RKO (cell line): ENCODE measurements around the gene TRIM36.

Experiments
- DNase-seq: peaks from one replicate; pipeline ENCODE4 v3.0.0-alpha.2; 2016; ENCODE audit warnings: low spot score

The TRIM36 gene

GRCh38 chr5:115166744-115167393, 2.8 kb downstream of the TRIM36 start:
- DNase-seq = no peak

DNA sequence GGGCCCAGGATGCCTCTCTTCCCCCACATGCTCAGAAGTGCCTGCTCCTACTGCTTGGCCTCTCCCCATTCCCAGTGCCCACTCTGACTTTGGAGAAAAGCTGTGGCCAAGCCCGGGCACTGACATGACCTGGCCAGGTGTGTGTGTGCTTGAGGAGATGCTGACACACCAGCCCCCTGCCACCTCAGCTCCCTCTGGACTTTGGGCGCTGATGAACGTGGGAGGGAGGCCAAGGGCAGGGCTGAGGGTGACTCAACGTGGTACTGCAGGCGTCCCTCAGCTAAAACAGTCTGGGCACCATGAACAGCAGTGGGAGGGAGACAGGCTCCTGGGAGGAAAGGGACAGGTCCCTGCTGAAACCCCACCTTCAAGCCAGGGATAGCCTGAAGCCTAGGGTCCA, 3.9 kb downstream of the TRIM36 start:
- DNase-seq = no peak

DNA sequence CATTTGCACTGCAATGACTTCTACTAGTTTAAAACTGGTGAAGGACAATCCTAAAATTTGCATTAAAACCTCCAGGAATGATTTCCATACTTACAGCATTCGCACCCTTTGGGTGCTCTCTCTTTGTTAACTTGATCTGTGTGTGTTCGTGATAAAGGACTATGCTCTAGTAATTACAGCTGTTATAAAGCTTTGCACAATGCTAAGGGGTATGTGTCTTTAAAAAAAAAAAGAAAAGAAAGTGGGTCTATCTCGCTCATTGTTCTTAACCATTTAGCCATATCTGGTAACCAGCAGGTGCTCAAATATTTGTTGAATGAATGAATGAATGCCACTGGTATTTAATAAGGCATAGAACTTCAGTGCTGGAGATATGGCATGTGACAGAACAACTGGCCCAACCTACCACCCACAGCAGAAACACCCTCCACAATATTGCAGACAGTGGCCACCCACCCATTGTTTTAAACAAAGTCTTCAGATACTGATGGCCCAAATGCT, 8.7 kb downstream of the TRIM36 start:
- DNase-seq = no peak

DNA sequence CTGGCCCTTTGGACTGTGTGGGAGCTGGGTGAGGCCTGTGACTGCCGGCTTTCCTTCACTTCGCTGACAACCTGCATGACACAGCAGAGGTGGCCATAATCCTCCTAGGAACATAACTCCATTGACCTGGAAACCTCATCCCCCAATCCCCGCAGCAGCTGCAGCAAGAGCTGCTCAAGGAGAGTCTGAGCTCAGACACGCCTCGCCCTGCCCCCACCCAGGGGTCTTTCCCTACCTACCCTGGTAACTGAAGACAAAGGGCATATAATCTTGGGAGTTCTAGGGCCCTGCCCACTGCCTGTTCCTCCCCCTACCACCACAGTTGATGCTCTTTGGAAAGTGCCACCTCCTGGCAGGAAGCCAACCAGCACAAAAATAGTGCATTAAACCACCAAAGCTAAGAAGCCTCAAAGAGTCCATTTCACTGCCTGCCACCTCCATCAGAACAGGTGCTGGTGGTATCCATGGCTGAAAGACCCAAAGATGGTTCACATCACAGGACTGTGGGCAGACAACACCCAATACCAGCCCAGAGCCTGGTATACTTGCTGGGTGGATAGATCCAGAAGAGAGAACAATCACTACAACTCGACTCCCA, 18.4 kb downstream of the TRIM36 start:
- no peak for DNase-seq

- DNase-seq = no peak
Observed at GRCh38 chr5:115150512-115150911, 19.2 kb downstream of the TRIM36 start.

DNA sequence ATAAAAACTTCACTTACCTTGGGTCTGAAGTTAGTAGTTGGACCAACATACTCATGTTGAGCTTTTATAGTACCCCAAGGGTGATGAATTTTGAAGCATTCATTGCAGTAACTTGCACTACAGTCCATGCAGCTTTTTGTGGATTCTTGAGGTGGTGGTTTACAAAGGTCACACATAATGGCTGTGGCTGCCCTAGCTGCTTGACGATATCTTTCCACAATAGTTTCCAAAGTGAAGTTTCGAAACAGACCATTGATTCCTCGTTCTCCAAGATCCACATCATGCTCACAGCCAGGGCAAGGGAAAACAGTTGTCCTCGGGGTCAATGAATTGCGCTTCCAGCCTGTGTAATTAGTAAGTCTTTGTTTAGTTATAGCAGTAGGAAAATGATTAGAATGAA, 22.7 kb downstream of the TRIM36 start:
- no peak for DNase-seq

GRCh38 chr5:115136294-115136693, 33.4 kb downstream of the TRIM36 start:
- no peak for DNase-seq

DNA sequence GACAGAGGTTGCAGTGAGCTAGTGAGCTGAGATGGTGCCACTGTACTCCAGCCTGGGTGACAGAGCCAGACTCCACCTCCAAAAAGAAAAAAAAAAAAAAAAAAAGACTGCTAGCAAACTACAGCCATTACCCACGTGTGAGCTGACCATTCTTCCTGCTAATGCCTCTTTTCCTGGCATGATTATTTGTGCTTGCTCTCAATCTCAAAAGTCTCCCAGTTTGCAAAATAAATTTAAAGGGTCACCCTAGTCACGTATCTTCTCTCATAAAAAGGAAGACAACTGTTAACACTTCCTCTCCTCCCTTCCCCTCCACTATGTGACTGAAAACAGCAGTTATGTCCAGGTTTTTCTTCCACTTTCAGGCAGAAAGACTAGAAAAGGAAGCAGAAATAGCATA, 37.2 kb downstream of the TRIM36 start:
- no peak for DNase-seq

DNA sequence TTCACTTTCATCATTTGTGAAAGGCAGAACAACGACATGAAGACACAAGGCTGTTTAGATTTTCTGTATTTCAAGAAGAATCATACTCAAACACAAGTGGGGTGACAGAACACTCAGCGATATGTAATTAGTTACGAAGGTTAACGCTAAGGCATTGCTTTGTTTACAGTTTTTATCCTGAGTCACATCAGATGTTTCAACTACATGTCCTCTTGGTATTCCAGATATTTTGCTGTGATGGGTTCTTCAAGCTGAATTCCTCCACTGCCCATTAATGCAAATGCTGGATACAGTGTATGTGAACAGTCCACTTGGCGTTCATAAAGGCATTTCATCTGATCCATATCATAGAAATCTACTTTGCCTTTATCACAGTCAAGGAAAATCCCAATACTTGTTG, 43.4 kb downstream of the TRIM36 start:
- DNase-seq = no peak

- DNase-seq = no peak
Observed at GRCh38 chr5:115124741-115125140, 45.0 kb downstream of the TRIM36 start.

- DNase-seq = no peak
Observed at GRCh38 chr5:115116001-115116400, 53.7 kb downstream of the TRIM36 start.

GRCh38 chr5:115109840-115110239, 59.9 kb downstream of the TRIM36 start:
- no peak for DNase-seq

DNA sequence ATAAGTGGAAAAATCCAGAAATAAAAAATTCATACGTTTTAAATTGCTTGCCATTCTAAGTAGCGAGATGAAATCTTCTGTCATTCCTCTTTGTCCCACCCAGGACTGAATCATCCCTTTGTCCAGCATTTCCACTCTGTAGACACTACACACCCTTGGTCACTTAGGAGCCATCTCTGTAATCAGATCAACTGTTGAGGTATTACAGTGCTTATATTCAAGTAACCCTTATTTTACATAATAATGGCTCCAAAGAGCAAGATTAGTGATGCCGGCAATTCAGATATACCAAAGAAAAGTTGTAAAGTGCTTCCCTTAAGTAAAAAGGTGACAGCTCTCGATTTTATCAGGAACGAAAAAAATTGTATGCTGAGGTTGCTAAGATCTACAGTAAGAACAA, 60.4 kb downstream of the TRIM36 start:
- DNase-seq = no peak

DNA sequence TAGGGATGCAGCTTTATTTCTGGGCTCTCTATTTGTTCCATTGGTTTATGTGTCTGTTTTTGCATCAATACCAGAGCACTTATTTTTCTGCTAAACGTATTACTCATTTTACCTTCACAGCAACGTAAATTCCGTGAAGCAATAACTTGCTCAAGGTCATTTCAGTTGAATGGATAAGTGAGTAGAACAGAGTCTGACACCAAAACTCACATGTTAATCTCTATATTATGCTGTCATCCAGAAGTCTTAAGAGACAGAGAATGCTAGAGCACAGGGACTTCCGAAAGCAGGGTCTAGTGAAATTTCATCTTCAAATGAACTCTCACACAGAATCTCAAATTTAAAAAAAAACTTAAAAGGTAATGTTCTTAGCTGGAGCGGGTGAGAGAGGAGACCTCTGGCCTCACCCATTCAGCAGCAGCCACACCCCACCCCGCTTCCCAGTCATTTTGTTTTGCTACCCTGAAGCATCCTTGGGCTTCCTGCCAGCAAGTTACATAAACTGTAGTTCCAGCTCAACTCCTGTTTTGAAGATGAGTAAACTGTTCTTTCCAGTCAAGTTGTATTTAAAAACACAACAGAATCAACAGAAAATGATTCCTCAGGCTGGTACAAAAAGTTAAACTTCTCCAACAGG, 69.3 kb downstream of the TRIM36 start:
- DNase-seq = no peak

DNA sequence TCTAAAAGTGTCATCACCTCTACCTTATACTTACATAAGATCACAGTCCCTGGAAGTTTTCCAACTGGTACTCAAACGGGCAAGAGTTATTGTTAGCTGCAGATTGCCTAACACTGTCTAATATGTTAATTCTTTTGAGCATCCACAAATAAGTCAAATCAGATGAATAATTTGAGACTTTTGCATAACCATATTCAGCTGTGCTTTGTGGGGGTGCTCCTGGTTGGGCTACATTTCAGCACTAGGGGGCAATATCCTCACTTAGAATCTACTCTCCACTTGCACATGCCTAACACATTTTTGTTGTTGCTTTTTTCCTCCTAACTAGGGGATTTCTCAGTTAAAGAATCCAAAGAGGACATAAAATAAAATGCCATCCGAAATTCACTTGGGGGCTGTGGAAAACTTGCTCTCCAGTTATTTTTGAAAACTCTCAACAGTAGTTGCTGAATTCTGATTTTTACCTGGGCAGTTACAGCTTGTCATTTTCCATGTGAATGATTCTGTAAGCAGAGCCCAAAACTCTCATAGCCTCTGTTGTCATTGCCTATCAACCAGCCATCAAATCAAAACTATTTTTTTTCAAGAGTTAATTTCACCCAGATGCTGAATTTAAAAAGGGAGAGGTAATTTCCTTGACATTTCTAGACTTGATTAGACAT, 71.5 kb downstream of the TRIM36 start:
- DNase-seq = peak; percentile 82

DNA sequence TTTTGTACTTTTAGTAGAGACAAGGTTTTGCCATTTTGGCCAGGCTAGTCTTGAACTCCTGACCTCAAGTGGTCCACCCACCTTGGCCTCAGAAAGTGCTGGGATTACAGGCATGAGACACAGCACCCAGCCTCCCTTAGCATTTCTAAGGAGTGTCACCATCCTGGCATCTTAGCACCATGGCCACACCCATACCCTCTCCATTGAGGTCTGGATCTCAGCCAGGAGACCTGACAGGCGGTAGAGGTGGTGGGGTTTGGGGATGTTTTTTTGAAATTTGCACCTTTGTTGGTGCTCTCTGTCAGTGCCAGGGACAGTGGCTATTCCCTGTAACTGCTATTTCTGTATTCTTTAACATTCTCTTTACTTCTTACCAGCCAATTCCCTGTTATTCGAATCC, 72.5 kb downstream of the TRIM36 start:
- DNase-seq = no peak

DNA sequence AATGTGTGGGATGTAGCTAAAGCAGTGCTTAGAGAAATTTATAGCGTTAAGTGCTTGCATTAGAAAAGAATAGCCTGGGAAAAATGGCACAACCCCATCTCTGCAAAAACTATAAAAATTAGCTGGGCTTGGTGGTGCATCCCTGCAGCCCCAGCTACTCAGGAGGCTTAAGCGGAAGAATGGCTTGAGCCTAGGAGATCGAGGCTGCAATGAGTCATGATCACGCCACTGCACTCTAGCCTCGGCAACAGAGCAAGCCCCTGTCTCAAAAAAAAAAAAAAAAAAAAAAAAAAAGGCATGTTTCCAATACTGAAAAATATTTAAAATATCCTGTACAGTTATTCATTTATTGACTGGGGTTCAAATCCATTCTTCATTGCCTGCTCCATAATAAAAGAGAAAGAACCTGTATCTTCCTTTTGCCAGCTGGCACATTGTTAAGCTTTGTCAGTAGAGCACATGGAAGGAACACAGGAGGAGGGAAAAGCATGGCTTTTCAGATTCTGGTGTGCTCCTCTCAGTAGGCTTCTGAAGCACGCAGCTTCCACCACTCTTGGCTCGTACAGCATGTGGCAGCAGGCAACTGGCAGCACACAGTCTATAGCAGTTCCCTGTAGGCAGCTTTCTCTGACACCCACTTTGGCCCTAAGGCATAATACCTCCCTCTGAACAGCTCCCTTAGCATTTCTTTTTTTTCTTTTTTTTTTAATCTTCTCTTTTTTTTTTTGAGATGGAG, 73.5 kb downstream of the TRIM36 start:
- no peak for DNase-seq

DNA sequence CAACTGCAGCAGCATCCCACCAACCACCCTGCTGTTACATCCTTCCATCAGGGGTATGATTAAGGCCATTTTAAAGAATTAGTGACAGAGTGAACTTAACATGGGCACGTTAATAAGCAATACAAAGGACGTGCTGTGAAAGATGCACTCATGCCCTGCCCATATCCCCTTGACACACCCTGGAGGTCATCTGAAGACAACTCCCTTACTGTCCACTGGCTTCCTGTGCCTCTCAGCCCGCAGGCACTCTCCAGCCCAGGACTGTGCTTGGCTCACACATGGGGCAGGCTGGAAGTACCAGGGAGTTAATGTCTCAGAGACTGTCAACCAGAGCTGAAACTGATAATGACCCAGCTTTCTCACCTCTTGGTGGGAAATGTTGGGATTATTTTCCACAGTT, 81.8 kb downstream of the TRIM36 start:
- no peak for DNase-seq

DNA sequence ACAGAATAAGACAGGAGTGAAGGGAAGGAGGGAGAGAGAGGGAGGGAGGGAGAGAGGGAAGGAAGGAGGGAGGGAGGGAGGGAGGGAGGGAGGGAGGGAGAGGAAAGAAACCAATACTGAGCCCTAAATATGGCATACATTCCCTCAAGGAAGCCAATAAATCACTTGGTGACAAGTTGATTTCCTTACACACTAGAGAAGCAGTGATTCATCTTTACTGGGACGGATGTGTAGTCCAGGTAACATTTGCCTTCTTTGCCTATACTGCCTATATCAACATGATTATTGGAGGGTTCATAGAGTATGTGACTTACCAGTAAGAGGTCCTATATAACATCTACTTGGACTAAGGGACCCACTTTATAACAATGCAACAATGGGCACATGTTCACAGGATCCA, 83.2 kb downstream of the TRIM36 start:
- DNase-seq = no peak

DNA sequence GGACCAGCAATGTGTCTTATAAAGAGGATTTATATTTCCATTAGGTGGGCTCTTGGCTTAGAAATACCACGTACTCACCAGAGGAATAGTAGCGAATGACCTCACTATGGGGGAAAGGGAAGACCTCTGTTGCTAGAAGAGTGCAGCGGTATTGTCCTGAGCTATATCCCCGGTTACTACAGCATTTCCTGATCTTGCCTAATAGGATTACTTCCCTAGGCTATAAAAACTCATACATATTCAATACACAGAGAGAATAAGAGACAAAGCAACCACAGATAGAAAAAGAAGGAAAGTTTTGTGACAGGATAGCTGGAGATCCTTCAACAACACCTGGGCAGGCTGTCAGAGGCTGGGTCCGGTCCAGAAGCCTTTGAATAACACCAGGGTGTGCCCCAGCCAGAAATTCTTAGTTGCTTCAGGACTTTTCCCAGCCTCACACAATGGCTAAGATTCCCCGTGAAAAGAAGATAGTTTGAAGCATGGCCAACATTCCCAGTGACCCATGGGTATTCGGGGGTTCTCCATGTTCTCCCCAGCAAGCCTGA, 85.4 kb downstream of the TRIM36 start:
- no peak for DNase-seq

DNA sequence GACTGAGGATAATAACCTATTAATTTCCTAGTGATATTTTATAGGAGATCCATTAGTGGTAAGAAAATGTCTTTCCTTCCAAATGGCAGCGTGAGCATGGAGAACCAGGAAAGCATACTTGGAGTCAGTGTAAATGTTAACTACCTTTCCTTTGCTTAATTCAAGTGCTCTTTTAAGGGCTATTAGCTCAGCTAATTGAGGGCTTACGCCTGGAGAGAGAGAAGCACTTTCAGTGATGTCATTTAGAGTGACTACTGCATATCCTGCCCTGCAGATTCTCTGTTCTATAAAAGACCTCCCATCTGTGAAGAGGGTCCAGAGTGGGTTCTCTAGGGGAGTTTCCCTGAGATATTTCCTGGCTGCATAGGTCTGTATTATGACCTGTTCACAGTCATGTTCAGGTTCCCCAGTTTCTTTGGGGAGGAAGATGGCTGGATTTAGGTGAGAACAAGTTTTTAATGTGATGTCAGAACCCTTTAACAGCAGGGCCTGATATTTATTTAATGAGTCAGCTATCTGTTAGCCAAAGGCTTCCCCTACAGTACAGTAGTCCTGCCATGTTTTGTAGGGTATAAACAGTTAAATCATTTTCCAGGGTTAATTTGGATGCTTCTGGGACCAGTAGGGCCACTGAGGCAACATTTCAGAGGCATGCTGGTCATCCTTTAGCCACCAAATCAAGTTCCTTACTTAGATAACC, 89.6 kb downstream of the TRIM36 start:
- no peak for DNase-seq
